Measurements from ENCODE around the gene USP22. TPM values are rescaled to one million over a fixed set of nuclear protein-coding genes. Genes with fewer than 3 reads are reported as not detected.
"Not testable (repeated sequence)": the region's sequence is repeated elsewhere in the genome, so short reads cannot be mapped to it uniquely, and the experiment has no call there.

Gene USP22
- total and polyA plus RNA-seq, 7 donors: 46.4 to 287 (median 150) TPM

- Histone ChIP-seq H3K27ac (no peak overlapping the region), H3K36me3 (ENCODE audit: insufficient read depth in 1 of 2, low read depth in 1 of 2) (no peaks in the 10 kb centered on the region), H3K9me3 (no peaks in the 10 kb centered on the region), H3K4me3 (no peak overlapping the region), H3K4me1 (no peaks in the 10 kb centered on the region), H3K27me3 (ENCODE audit: insufficient read depth in 3 of 3, low read length in 2 of 3) (no peaks in the 10 kb centered on the region)
- intact Hi-C loops (cut with DNase I): no loop called here
- WGBS, 3 donors: 80 to 89% (median 81%) methylated on average over 14 of the region's 14 CpGs
- peak in 1 of 2 donors; percentile 34 for DNase-seq
- no peak for TF ChIP-seq CTCF (IDR thresholded peaks at IDR 0.05)
- ATAC-seq: no peak
Measured at GRCh38 chr17:20981046-20981920, 61.5 kb downstream of the USP22 start.

GRCh38 chr17:20979792-20980083 is 63.1 kb downstream of the USP22 start:
- Histone ChIP-seq H3K9me3 (no peaks in the 10 kb centered on the region), H3K27ac (no peak overlapping the region), H3K4me1 (no peaks in the 10 kb centered on the region), H3K36me3 (ENCODE audit: insufficient read depth in 1 of 2, low read depth in 1 of 2) (no peaks in the 10 kb centered on the region), H3K27me3 (ENCODE audit: insufficient read depth in 3 of 3, low read length in 2 of 3) (peaks cover 0 to 5% (median 0%) of the 10 kb centered on the region in 3 donors), H3K4me3 (no peak overlapping the region)
- WGBS, 3 donors: 68 to 75% (median 72%) methylated on average over 3 of the region's 3 CpGs
- intact Hi-C loops (cut with DNase I): no loop called here
- no peak for DNase-seq
- ATAC-seq: no peak
- TF ChIP-seq CTCF (IDR thresholded peaks at IDR 0.05): no peak

GRCh38 chr17:20979007-20979791 is 63.6 kb downstream of the USP22 start:
- H3K4me1 ChIP-seq; H3K36me3 ChIP-seq (ENCODE audit: insufficient read depth in 1 of 2, low read depth in 1 of 2); H3K27ac ChIP-seq; H3K27me3 ChIP-seq (ENCODE audit: insufficient read depth in 3 of 3, low read length in 2 of 3); H3K4me3 ChIP-seq; intact Hi-C loops (cut with DNase I); H3K9me3 ChIP-seq: not testable (repeated sequence)
- DNase-seq (peak in 1 of 2 donors; percentile 39), ATAC-seq (peak in 1 of 4 donors; percentile 47)
- whole genome bisulfite sequencing, 3 donors: 43 to 47% (median 46%) methylated on average over 9 of the region's 9 CpGs

GRCh38 chr17:20977609-20978253 is 65.1 kb downstream of the USP22 start:
- 83 to 85% (median 85%) methylated on average over 13 of the region's 13 CpGs for WGBS, 3 donors
- intact Hi-C loops (cut with DNase I); ATAC-seq: not testable (repeated sequence)

GRCh38 chr17:20975566-20975965 is 67.2 kb downstream of the USP22 start:
- Histone ChIP-seq H3K4me3 (no peak overlapping the region), H3K36me3 (ENCODE audit: insufficient read depth in 1 of 2, low read depth in 1 of 2) (no peaks in the 10 kb centered on the region), H3K27ac (no peak overlapping the region), H3K27me3 (ENCODE audit: insufficient read depth in 3 of 3, low read length in 2 of 3) (peaks cover 0 to 5% (median 0%) of the 10 kb centered on the region in 3 donors), H3K4me1 (no peaks in the 10 kb centered on the region), H3K9me3 (no peaks in the 10 kb centered on the region)
- intact Hi-C loops (cut with DNase I): no loop called here
- no peak for TF ChIP-seq CTCF (IDR thresholded peaks at IDR 0.05)
- ATAC-seq (peak in 1 of 4 donors; percentile 78), DNase-seq (no peak)
- 43 to 63% (median 44%) methylated on average over 1 of the region's 1 CpG for WGBS, 3 donors

More at GRCh38 chr17:20977609-20978253, 65.1 kb downstream of the USP22 start:
- not testable (repeated sequence) for DNase-seq; H3K27me3 ChIP-seq (ENCODE audit: insufficient read depth in 3 of 3, low read length in 2 of 3); H3K4me1 ChIP-seq; H3K36me3 ChIP-seq (ENCODE audit: insufficient read depth in 1 of 2, low read depth in 1 of 2); H3K9me3 ChIP-seq; H3K27ac ChIP-seq; H3K4me3 ChIP-seq

All from psoas muscle (tissue), 8 donors.